Measurements from ENCODE around the gene MAP2K3.
"Not testable (repeated sequence)": the region's sequence is repeated elsewhere in the genome, so short reads cannot be mapped to it uniquely, and the experiment has no call there.

DNA sequence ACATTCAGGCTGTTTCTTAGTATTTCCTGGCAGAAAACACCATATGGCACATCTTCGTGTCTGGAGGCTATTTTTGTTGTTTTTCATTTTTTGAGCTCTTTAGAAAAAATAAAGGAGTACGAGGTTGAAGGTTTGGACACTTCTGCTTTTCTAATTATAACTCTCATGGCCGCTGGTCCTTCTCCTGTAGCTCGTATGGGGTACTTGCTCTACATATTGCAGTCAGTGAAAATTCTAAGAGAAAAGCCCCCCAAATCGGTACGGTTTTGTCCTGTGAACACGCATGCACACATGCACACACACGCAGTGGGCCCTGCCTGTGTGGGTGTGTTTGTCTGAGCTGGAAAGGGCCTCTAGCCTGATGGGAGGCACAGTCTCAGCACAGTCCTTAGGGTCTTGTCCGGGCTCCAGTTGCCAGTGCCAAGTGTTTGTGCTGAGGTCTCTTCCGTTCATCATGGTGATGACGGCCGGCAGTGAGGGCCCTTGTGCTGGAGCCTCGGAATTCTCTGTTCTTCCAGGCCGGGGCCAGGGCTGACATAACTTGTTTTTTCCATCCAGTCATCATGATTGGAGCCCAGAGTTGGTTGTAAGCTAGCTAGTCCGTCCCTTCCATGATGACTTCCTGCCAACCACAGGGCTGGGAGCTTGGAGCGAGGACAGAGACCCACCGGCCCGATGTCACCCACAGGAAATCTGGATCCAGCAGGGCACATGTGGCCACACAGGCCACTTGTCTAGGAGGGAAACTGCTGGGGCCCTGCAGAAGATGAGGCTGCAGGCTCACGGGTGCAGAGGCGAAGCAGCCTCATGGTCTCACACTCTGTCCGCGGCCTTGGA lies 26.5 kb downstream of the MAP2K3 start:
- TF ChIP-seq, protein P1, sequence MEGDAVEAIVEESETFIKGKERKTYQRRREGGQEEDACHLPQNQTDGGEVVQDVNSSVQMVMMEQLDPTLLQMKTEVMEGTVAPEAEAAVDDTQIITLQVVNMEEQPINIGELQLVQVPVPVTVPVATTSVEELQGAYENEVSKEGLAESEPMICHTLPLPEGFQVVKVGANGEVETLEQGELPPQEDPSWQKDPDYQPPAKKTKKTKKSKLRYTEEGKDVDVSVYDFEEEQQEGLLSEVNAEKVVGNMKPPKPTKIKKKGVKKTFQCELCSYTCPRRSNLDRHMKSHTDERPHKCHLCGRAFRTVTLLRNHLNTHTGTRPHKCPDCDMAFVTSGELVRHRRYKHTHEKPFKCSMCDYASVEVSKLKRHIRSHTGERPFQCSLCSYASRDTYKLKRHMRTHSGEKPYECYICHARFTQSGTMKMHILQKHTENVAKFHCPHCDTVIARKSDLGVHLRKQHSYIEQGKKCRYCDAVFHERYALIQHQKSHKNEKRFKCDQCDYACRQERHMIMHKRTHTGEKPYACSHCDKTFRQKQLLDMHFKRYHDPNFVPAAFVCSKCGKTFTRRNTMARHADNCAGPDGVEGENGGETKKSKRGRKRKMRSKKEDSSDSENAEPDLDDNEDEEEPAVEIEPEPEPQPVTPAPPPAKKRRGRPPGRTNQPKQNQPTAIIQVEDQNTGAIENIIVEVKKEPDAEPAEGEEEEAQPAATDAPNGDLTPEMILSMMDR (IDR thresholded peaks at IDR 0.05; ENCODE audit: low read length), result not testable (repeated sequence)
- TF ChIP-seq EZH2 (IDR thresholded peaks at IDR 0.05; ENCODE audit: borderline replicate concordance, low read length), result not testable (repeated sequence)

Measured in OCI-LY1 (cell line).